ENCODE results near the gene NPDC1. TPM values are rescaled to one million over a fixed set of nuclear protein-coding genes. Genes with fewer than 3 reads are reported as not detected.
"Not testable (repeated sequence)": the region's sequence is repeated elsewhere in the genome, so short reads cannot be mapped to it uniquely, and the experiment has no call there.

Gene NPDC1
- total RNA-seq, 1 experiment from 2014 or later: not detected

GRCh38 chr9:137068539-137069507, 22.8 kb upstream of the NPDC1 start:
- Histone ChIP-seq H3K36me3 (peaks cover 11% of the 10 kb centered on the region; the same call in 1 of the 2 replicates), H3K27me3 (replicated peaks) (no peaks in the 10 kb centered on the region), H3K4me1 (replicated peaks) (peaks cover 28% of the 10 kb centered on the region), H3K9me3 (replicated peaks) (0 out of 2 replicates have a peak, but pooled peaks cover 3% of the 10 kb centered on the region), H3K27ac (no peak overlapping the region), H3K4me3 (peak overlapping the region; percentile 70)
- DNase-seq (ENCODE audit: low read depth in 1 of 2, low spot score in 2 of 2): no peak

GRCh38 chr9:137067860-137068538, 22.0 kb upstream of the NPDC1 start:
- H3K9me3 ChIP-seq (replicated peaks): 0 out of 2 replicates have a peak, but pooled peaks cover 3% of the 10 kb centered on the region
- peak; percentile 60 to 70 for DNase-seq (ENCODE audit: low read depth in 1 of 2, low spot score in 2 of 2)
- H3K27ac ChIP-seq: no peak overlapping the region
- peaks cover 29% of the 10 kb centered on the region for H3K4me1 ChIP-seq (replicated peaks)
- H3K4me3 ChIP-seq: no peak overlapping the region
- H3K27me3 ChIP-seq (replicated peaks): no peaks in the 10 kb centered on the region
- peaks cover 11% of the 10 kb centered on the region; the same call in 1 of the 2 replicates for H3K36me3 ChIP-seq

- no peak overlapping the region for H3K27ac ChIP-seq
- H3K4me3 ChIP-seq: no peak overlapping the region
- peaks cover 29% of the 10 kb centered on the region for H3K4me1 ChIP-seq (replicated peaks)
- peaks cover 11% of the 10 kb centered on the region; the same call in 1 of the 2 replicates for H3K36me3 ChIP-seq
- H3K27me3 ChIP-seq (replicated peaks): no peaks in the 10 kb centered on the region
- H3K9me3 ChIP-seq (replicated peaks): 0 out of 2 replicates have a peak, but pooled peaks cover 3% of the 10 kb centered on the region
- no peak for DNase-seq (ENCODE audit: low read depth in 1 of 2, low spot score in 2 of 2)
These were observed 20.3 kb upstream of the NPDC1 start for GRCh38 chr9:137066096-137066861.

GRCh38 chr9:137065336-137065967, 19.5 kb upstream of the NPDC1 start:
- Histone ChIP-seq H3K27me3 (replicated peaks) (no peaks in the 10 kb centered on the region), H3K4me1 (replicated peaks) (peaks cover 21% of the 10 kb centered on the region), H3K4me3 (no peak overlapping the region), H3K27ac (no peak overlapping the region), H3K36me3 (peaks cover 11% of the 10 kb centered on the region; the same call in 1 of the 2 replicates), H3K9me3 (replicated peaks) (0 out of 2 replicates have a peak, but pooled peaks cover 3% of the 10 kb centered on the region)
- DNase-seq (ENCODE audit: low read depth in 1 of 2, low spot score in 2 of 2): no peak

GRCh38 chr9:137064880-137065164, 18.8 kb upstream of the NPDC1 start:
- Histone ChIP-seq H3K4me3 (no peak overlapping the region), H3K36me3 (peaks cover 7% of the 10 kb centered on the region; the same call in 1 of the 2 replicates), H3K4me1 (replicated peaks) (peaks cover 15% of the 10 kb centered on the region), H3K27me3 (replicated peaks) (no peaks in the 10 kb centered on the region), H3K27ac (no peak overlapping the region), H3K9me3 (replicated peaks) (no peaks in the 10 kb centered on the region)
- DNase-seq (ENCODE audit: low read depth in 1 of 2, low spot score in 2 of 2): no peak

GRCh38 chr9:137064027-137064879, 18.3 kb upstream of the NPDC1 start:
- H3K27ac ChIP-seq: no peak overlapping the region
- H3K9me3 ChIP-seq (replicated peaks): no peaks in the 10 kb centered on the region
- H3K4me3 ChIP-seq: no peak overlapping the region
- DNase-seq (ENCODE audit: low read depth in 1 of 2, low spot score in 2 of 2): no peak
- peaks cover 7% of the 10 kb centered on the region; the same call in 1 of the 2 replicates for H3K36me3 ChIP-seq
- no peaks in the 10 kb centered on the region for H3K27me3 ChIP-seq (replicated peaks)
- peaks cover 9% of the 10 kb centered on the region for H3K4me1 ChIP-seq (replicated peaks)

GRCh38 chr9:137063311-137064026, 17.5 kb upstream of the NPDC1 start:
- Histone ChIP-seq H3K27ac (no peak overlapping the region), H3K27me3 (replicated peaks) (peaks cover 2% of the 10 kb centered on the region; the same call in 1 of the 2 replicates), H3K9me3 (replicated peaks) (no peaks in the 10 kb centered on the region), H3K4me3 (no peak overlapping the region), H3K36me3 (peaks cover 7% of the 10 kb centered on the region; the same call in 1 of the 2 replicates), H3K4me1 (replicated peaks) (peaks cover 3% of the 10 kb centered on the region; the same call in 1 of the 2 replicates)
- no peak for DNase-seq (ENCODE audit: low read depth in 1 of 2, low spot score in 2 of 2)

GRCh38 chr9:137062798-137063197, 16.8 kb upstream of the NPDC1 start:
- H3K9me3 ChIP-seq (replicated peaks); H3K27ac ChIP-seq; H3K36me3 ChIP-seq; H3K4me1 ChIP-seq (replicated peaks); H3K4me3 ChIP-seq; H3K27me3 ChIP-seq (replicated peaks); DNase-seq (ENCODE audit: low read depth in 1 of 2, low spot score in 2 of 2): not testable (repeated sequence)

GRCh38 chr9:137062384-137062783, 16.4 kb upstream of the NPDC1 start:
- Histone ChIP-seq H3K36me3 (peaks cover 4% of the 10 kb centered on the region; the same call in 1 of the 2 replicates), H3K27ac (no peak overlapping the region), H3K9me3 (replicated peaks) (no peaks in the 10 kb centered on the region)

GRCh38 chr9:137058521-137059234, 12.7 kb upstream of the NPDC1 start:
- Histone ChIP-seq H3K4me1 (replicated peaks) (no peaks in the 10 kb centered on the region), H3K4me3 (no peak overlapping the region), H3K27ac (no peak overlapping the region), H3K27me3 (replicated peaks) (peaks cover 41% of the 10 kb centered on the region), H3K9me3 (replicated peaks) (no peaks in the 10 kb centered on the region), H3K36me3 (no peaks in the 10 kb centered on the region)
- no peak for DNase-seq (ENCODE audit: low read depth in 1 of 2, low spot score in 2 of 2)

More at GRCh38 chr9:137062384-137062783, 16.4 kb upstream of the NPDC1 start:
- Histone ChIP-seq H3K4me1 (replicated peaks) (peaks cover 3% of the 10 kb centered on the region; the same call in 1 of the 2 replicates), H3K4me3 (no peak overlapping the region), H3K27me3 (replicated peaks) (peaks cover 13% of the 10 kb centered on the region)
- no peak for DNase-seq (ENCODE audit: low read depth in 1 of 2, low spot score in 2 of 2)

- H3K9me3 ChIP-seq (replicated peaks): no peaks in the 10 kb centered on the region
- no peaks in the 10 kb centered on the region for H3K4me1 ChIP-seq (replicated peaks)
- H3K4me3 ChIP-seq: no peak overlapping the region
- no peaks in the 10 kb centered on the region for H3K36me3 ChIP-seq
- H3K27me3 ChIP-seq (replicated peaks): peaks cover 49% of the 10 kb centered on the region
- no peak overlapping the region for H3K27ac ChIP-seq
- no peak for DNase-seq (ENCODE audit: low read depth in 1 of 2, low spot score in 2 of 2)
These were observed 11.6 kb upstream of the NPDC1 start for GRCh38 chr9:137057545-137057944.
